Endodermal cell (in vitro differentiated cells): ENCODE measurements around the gene DHX30. TPM values are rescaled to one million over a fixed set of nuclear protein-coding genes. Genes with fewer than 3 reads are reported as not detected.
"Not testable (repeated sequence)": the region's sequence is repeated elsewhere in the genome, so short reads cannot be mapped to it uniquely, and the experiment has no call there.

Experiments
- DNase-seq: peaks from one replicate; pipeline ENCODE4 v3.0.0-alpha.2; 2017
- H3K27ac ChIP-seq: 2 replicates; pipeline ENCODE4 v1.5.1; 2013; ENCODE audit warnings: mild to moderate bottlenecking, low read depth, low read length, moderate library complexity
- H3K27me3 ChIP-seq: 2 replicates; pipeline ENCODE4 v1.6.1; 2013; ENCODE audit warnings: mild to moderate bottlenecking, low read length, moderate library complexity; ENCODE audit not compliant: insufficient read depth, control insufficient read depth, poor library complexity, severe bottlenecking
- H3K36me3 ChIP-seq: 2 replicates; pipeline ENCODE4 v1.7.0; 2013; ENCODE audit warnings: mild to moderate bottlenecking, low read length, moderate library complexity; ENCODE audit not compliant: control insufficient read depth, insufficient read depth
- H3K4me1 ChIP-seq: one replicate; pipeline ENCODE4 v1.7.0; 2013; ENCODE audit warnings: low read length; ENCODE audit not compliant: control insufficient read depth, insufficient read depth
- H3K4me3 ChIP-seq: 2 replicates; pipeline ENCODE4 v1.5.1; 2013; ENCODE audit warnings: mild to moderate bottlenecking, low read length, moderate library complexity
- H3K9ac ChIP-seq: 2 replicates; pipeline ENCODE4 v1.6.1; 2013; ENCODE audit warnings: mild to moderate bottlenecking, low read length, moderate library complexity; ENCODE audit not compliant: poor library complexity, severe bottlenecking; ENCODE audit errors: extremely low read depth
- H3K9me3 ChIP-seq: 2 replicates; pipeline ENCODE4 v1.6.1; 2013; ENCODE audit warnings: mild to moderate bottlenecking, low read length, moderate library complexity; ENCODE audit not compliant: control insufficient read depth
- H3K27ac Mint-ChIP-seq: 2 replicates; pipeline ENCODE4 v1.8.0; 2020; ENCODE audit warnings: mixed read lengths
- H3K27me3 Mint-ChIP-seq: 2 replicates; pipeline ENCODE4 v1.8.0; 2021; ENCODE audit warnings: mild to moderate bottlenecking, mixed read lengths; ENCODE audit not compliant: insufficient read depth
- H3K36me3 Mint-ChIP-seq: 2 replicates; pipeline ENCODE4 v1.8.0; 2020; ENCODE audit warnings: low read depth, mixed read lengths
- H3K4me1 Mint-ChIP-seq: 2 replicates; pipeline ENCODE4 v1.8.0; 2020; ENCODE audit warnings: mixed read lengths
- H3K4me3 Mint-ChIP-seq: 2 replicates; pipeline ENCODE4 v1.8.0; 2020; ENCODE audit warnings: mild to moderate bottlenecking, moderate library complexity, mixed read lengths
- H3K9me3 Mint-ChIP-seq: 2 replicates; pipeline ENCODE4 v1.8.0; 2020; ENCODE audit warnings: mild to moderate bottlenecking, mixed read lengths
- WGBS, 2 experiments: methylation state at CpG; one replicate each; pipeline versions ENCODE4 v1.1.5 to v1.1.7; 2013; ENCODE audit warnings: missing lambda C conversion rate in 2 of 2, mixed read lengths in 1 of 2; ENCODE audit not compliant: insufficient coverage in 1 of 2, insufficient read length in 1 of 2; 5-methylcytosine and 5-hydroxymethylcytosine counted together
- total RNA-seq, 2 donors: library from RNA; stranded (reverse); fragmentation: NEBNext Ultra II Directional in 1 of 2; extraction: Animal tissue kit (Norgen Biotek cat#: 25700) in 1 of 2; gene quantifications; 2 replicates in 1 of 2; 3 replicates in 1 of 2; pipeline ENCODE4 v1.2.1, GENCODE V29; 2021
- TF ChIP-seq, protein P1 (sequence below): fragments of 200-600 bp; sonication (generic); conservative IDR thresholded peaks from 2 replicates; pipeline ENCODE4 v1.5.0; 2021; ENCODE audit warnings: antibody characterized with exemption, mild to moderate bottlenecking

Gene DHX30
- total RNA-seq, 2 donors from 2014 or later: 104 to 113 TPM

DNA sequence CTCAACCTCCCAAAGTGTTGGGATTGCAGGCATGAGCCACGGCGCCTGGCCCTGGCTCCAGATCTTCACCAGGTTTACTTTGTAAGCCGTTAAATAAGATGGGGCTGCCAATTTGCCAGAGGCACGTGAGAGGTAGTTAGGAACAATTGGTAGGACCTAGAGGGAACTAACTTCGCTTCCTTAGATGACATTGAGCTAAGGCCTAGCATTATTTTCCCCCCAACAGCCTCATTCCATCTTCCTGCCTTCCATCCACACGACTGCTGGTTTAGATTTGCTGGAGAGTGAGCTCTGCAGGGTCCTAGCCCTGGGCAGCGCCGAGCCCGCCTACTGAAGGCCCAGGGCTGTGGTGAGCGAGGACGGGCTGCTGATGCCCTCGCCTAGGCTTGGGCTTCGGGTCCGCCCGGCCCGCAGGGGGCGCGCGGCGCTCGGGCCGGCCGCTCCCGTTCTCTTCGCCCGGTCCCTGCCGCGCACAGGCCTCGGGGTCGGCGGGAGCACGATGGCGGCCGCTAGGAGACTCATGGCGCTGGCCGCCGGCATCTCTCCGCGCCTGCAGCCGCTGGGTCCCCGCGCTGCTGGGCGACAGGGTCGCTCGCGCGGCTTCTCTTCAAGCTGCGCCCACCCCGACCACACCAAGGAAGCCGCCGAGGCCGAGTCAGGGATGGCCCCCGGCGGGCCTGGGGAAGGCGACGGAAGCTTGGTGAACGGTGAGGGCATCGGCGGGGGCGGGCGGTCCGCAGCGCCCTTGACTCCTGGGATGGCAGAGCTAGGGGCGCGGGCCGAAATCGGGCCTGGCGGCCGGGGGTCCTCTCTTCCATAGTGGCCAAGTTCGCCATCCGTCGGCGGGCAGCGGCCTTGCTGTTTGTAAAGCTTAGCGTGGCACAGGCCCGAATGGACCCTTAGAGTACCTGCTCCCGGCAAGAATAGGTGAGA lies 21.9 kb downstream of the DHX30 start:
- Histone ChIP-seq H3K36me3 (peaks cover 41% of the 10 kb centered on the region), H3K9me3 (no peaks in the 10 kb centered on the region), H3K27me3 (no peaks in the 10 kb centered on the region), H3K4me3 (peak overlapping the region; percentile 90), H3K27ac (peak overlapping the region; percentile 58), H3K4me1 (no peaks in the 10 kb centered on the region), H3K9ac (peak overlapping the region; percentile 60)
- Mint-ChIP-seq H3K4me3 (peak overlapping the region; percentile 90), H3K27me3 (no peaks in the 10 kb centered on the region), H3K9me3 (no peaks in the 10 kb centered on the region), H3K36me3 (peaks cover 52% of the 10 kb centered on the region), H3K27ac (peak overlapping the region; percentile 91), H3K4me1 (peaks cover 6% of the 10 kb centered on the region)
- peak; percentile 94 for DNase-seq
- WGBS, 2 experiments: 5 to 16% methylated on average over 21 to 77 of the region's 77 CpGs
- TF ChIP-seq, protein P1, sequence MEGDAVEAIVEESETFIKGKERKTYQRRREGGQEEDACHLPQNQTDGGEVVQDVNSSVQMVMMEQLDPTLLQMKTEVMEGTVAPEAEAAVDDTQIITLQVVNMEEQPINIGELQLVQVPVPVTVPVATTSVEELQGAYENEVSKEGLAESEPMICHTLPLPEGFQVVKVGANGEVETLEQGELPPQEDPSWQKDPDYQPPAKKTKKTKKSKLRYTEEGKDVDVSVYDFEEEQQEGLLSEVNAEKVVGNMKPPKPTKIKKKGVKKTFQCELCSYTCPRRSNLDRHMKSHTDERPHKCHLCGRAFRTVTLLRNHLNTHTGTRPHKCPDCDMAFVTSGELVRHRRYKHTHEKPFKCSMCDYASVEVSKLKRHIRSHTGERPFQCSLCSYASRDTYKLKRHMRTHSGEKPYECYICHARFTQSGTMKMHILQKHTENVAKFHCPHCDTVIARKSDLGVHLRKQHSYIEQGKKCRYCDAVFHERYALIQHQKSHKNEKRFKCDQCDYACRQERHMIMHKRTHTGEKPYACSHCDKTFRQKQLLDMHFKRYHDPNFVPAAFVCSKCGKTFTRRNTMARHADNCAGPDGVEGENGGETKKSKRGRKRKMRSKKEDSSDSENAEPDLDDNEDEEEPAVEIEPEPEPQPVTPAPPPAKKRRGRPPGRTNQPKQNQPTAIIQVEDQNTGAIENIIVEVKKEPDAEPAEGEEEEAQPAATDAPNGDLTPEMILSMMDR: peak; percentile 92

DNA sequence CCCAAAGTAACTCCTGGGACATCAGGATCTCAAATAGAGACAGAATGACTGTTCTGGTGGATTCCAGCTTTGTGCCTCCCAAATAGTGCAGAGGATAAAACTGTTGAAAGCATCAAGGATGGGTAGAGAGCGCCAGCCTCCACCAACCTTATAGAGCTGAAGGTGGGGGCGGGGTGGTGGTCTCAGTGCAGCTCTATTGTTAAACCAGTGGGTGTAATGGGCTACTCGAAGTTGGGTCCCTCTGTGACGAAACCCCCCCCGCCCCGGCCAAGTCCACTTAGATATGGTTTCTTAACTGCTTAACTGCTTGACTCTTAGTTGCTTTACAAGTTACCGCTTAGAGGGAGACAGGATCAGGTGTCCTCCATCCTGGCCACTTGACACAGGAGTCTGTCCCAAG lies 22.7 kb downstream of the DHX30 start:
- H3K27me3 ChIP-seq: no peaks in the 10 kb centered on the region
- H3K4me1 ChIP-seq: no peaks in the 10 kb centered on the region
- no peak overlapping the region for H3K27ac ChIP-seq
- WGBS, 2 experiments: 36 to 39% methylated on average over 5 to 7 of the region's 7 CpGs
- TF ChIP-seq, protein P1: no peak
- peaks cover 39% of the 10 kb centered on the region for H3K36me3 ChIP-seq
- Mint-ChIP-seq H3K36me3 (peaks cover 49% of the 10 kb centered on the region), H3K27me3 (no peaks in the 10 kb centered on the region), H3K9me3 (no peaks in the 10 kb centered on the region), H3K4me3 (peak overlapping the region; percentile 90), H3K27ac (peak overlapping the region; percentile 91), H3K4me1 (peaks cover 6% of the 10 kb centered on the region)
- peak; percentile 55 for DNase-seq
- no peaks in the 10 kb centered on the region for H3K9me3 ChIP-seq
- H3K9ac ChIP-seq: peak overlapping the region; percentile 60
- H3K4me3 ChIP-seq: peak overlapping the region; percentile 90

DNA sequence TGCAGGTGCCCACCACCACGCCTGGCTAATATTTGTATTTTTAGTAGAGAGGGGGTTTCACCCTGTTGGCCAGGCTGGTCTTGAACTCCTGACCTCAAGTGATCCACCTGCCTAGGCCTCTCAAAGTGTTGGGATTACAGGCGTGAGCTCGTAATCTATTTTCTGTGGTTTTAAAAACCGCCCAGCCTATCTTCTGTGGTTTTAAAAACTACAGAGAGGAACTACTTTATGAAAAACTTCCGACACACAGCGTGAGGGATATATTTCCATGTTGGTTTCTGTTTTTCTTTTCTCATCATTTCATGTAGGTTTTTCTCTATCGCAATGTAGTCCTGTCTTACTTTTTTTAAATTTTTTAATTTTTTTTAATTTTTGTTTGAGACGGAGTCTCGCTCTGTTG lies 26.5 kb downstream of the DHX30 start:
- H3K4me1 Mint-ChIP-seq, H3K4me3 Mint-ChIP-seq, H3K4me1 ChIP-seq, H3K9me3 ChIP-seq, H3K27me3 Mint-ChIP-seq, DNase-seq, H3K27ac ChIP-seq, H3K27ac Mint-ChIP-seq, H3K9ac ChIP-seq, H3K27me3 ChIP-seq, H3K4me3 ChIP-seq, H3K9me3 Mint-ChIP-seq: not testable (repeated sequence)
- 94 to 97% methylated on average over 3 to 9 of the region's 9 CpGs for WGBS, 2 experiments
- peaks cover 64% of the 10 kb centered on the region for H3K36me3 Mint-ChIP-seq
- H3K36me3 ChIP-seq: peaks cover 70% of the 10 kb centered on the region
